Epithelial cell of proximal tubule (primary cell): ENCODE measurements around the gene UBASH3A. TPM values are rescaled to one million over a fixed set of nuclear protein-coding genes. Genes with fewer than 3 reads are reported as not detected.

Experiments used
- DNase-seq: peaks from one replicate; pipeline ENCODE4 v3.0.0-alpha.2; 2011; ENCODE audit warnings: low read depth
- H3K4me3 ChIP-seq: 2 replicates; pipeline ENCODE4 v1.5.1; 2011; ENCODE audit warnings: low read depth, mild to moderate bottlenecking, low read length
- CTCF ChIP-seq: conservative IDR thresholded peaks from 2 replicates; pipeline ENCODE4 v1.5.1; 2012; ENCODE audit warnings: low read depth, mild to moderate bottlenecking, low read length
- total RNA-seq: library from RNA; depleted of rRNA; stranded (reverse); fragments of >200 nt; gene quantifications from 2 replicates; pipeline ENCODE4 v1.2.3, GENCODE V29; 2015

UBASH3A gene
- total RNA-seq, 1 donor from 2014 or later = not detected

- peak overlapping the region; percentile 28 for H3K4me3 ChIP-seq
- DNase-seq = no peak
- no peak for TF ChIP-seq CTCF
Observed at GRCh38 chr21:42389449-42389835, 14.3 kb upstream of the UBASH3A start.

DNA sequence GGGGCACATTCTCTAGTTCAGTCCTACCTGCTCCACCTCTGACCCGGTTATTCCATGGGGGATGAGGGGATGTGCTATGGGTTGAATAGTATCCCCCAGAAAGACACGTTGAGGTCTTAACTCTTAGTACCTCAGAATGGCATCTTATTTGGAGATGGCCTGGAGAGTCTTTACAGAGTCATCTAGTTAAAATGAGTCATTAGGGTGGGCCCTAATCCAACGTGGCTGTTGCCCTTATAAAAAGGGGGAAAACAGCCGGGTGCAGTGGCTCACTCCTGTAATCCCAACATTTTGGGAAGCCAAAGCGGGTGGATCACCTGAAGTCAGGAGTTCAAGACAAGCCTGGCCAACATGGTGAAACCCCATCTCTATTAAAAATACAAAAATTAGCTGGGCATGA, 13.5 kb upstream of the UBASH3A start:
- TF ChIP-seq CTCF = no peak
- no peak overlapping the region for H3K4me3 ChIP-seq
- DNase-seq = no peak

GRCh38 chr21:42390696-42391095, 13.0 kb upstream of the UBASH3A start:
- no peak for TF ChIP-seq CTCF
- no peak overlapping the region for H3K4me3 ChIP-seq
- DNase-seq = no peak

- TF ChIP-seq CTCF = no peak
- H3K4me3 ChIP-seq = no peak overlapping the region
- no peak for DNase-seq
Observed at GRCh38 chr21:42391297-42391696, 12.4 kb upstream of the UBASH3A start.

DNA sequence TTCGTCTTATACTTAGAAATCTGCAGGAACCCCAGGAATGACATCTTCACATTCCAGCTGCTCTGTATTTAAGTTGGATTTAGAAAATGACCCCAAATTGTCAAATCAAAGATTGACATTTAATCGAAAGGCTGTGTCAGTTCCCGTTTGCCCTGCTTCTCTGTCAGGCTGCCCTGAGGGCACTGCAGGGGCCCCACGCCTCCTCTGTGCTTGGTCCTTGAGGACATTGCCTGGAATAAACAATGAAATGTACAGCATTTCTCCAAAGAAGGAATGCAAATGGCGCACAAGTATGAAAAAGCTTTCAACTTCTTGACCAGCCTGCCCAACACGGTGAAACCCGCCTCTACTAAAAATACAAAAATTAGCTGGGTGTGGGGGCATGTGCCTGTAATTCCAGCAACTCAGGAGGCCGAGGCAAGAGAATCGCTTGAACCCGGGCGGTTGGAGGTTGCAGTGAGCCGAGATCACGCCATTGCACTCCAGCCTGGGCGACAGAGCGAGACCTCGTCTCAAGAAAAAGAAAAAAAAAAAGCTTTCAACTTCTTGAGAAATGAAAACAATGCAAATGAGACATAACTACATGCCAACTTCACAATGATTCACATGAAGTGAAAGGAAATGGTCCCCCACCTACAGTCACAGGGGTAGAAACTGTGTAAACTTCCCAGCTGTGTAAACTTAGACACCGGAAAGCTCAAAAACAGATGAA, 10.8 kb upstream of the UBASH3A start:
- no peak for TF ChIP-seq CTCF
- no peak overlapping the region for H3K4me3 ChIP-seq
- no peak for DNase-seq

DNA sequence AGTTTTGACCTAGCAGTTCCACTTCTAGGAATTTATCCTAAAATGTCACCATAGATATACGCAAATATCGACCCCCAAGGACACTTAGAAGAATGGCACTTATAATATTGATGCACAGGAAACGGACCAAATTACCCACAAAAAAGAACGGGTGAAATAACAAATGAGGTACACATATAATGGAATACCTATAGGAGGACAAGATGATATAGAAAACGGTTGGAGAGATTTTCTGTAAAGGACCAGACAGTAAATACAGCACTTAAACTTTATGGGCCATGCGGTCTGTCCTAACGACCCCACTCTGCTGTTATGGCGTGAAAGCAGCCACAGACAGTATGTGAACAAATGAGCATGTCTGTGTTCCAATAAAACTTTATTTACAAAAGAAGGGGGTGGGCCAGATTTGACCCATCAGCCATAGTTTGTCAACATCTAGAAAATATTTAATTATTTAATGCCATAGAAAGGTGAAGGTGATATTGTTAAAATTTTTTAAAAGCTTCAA, 10.2 kb upstream of the UBASH3A start:
- no peak for DNase-seq
- TF ChIP-seq CTCF = no peak

DNA sequence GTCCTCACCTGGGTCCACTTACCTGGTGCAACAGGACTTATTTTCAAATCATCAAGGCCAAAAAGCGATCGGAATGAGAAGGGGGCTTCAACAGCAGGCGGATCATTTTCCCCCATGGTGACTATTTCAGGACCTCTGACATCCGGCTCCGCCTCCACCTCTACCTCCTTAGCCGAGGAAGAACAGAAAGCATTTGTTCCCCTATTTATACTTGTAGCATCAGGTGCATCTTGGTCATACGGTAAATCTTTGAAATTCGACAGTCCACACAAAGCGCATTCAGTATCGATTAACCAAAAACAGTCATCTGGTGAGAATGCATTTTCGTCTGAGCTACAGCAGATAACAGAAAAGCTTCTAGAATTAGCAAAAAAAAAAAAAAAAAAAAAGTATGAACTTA, 8.4 kb upstream of the UBASH3A start:
- no peak overlapping the region for H3K4me3 ChIP-seq
- TF ChIP-seq CTCF = no peak

More for the DNA sequence above, 10.2 kb upstream of the UBASH3A start:
- H3K4me3 ChIP-seq = no peak overlapping the region

More for the DNA sequence above, 8.4 kb upstream of the UBASH3A start:
- DNase-seq = no peak
